GM19455 (cell line): Measurements from ENCODE around the gene PCNX2.

Experiments
- ATAC-seq: cut with Tn5 transposase; IDR thresholded peaks from one replicate; pipeline ENCODE4 v1.9.1; 2021; ENCODE audit not compliant: unreplicated experiment

PCNX2 gene

DNA sequence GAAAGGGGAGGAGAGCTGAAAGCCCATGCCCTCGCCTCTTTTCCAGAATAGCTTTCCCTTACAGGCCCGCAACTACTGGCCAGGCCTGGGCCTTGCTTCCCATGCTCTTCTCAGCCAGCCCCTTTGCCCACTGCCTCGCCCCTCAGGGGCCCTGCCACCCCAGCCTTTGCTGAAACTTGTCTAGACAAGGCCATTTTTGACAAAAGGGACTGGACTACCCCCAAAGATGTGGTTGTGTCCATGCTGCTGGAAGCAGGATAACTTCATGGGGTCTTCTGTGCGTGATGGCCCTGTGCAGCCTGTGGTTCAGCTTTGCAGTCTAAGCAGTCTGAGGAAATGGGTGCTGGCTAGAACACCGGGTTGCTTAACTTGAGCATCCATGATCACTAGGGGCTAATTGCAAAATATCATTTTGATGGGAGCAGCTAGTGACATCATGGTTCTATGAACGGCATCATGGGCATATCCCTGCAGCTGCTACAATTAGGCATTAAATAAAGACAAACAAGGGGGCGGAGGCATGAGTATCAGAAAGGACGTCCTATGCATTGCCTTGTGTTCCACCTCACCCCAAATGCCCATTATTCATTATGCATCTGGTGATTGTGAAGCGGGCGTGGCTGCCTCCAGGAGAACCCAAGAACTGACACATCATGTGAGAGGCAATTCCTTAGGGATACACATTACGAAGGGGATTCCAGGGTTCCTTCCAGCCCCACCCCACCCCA is 308.3 kb downstream of the PCNX2 start:
- no peak for ATAC-seq

DNA sequence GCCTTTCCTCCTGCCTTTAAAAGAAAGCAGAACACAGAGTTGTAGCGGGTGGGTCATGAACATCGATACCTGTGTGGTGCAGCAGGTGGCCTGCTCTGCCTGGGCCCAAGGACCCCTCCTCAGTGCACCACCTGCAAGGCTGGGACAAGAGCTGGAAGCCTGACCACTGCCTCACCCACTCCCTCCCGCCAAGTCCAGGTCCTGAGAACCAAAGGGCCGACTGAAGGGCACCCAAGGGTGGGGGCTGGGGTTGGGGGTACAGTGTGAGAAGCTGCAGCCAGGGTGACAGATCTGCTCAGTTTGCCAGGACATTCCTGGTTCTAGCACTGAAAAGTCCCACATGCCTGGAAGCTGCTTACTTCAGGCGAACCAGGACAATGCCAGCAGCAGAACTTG is 309.0 kb downstream of the PCNX2 start:
- no peak for ATAC-seq

DNA sequence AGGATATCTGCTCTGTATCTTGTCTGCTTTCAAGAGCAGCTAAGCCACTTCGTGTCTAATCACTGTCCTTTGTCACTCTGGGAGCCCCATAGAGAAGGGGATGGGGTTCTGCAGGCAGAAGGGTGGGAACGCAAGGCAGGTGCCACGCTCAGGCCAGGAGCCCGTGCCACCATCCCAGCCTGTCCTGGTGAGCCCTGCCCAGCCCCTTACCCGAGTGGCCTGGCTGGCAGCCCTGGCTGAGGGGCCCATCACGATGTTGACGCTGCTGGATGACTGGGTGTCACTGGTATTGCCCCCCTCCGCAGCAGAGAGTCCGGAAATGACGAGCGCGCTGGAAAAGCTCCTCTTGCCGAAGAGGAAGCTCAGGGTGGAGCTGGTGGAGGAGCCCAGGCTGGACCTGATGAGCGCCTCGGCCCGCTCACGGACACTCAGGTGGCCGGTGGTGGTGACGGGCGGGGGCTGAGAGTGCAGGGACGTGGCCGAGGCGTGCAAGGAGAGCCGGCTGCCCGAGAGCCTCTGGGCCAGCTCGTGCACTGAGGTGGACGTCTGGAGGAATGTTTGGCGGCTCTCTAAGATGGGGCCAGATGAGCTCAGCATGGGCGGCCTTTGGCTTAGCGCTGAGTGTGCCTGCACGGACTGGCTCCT is 309.5 kb downstream of the PCNX2 start:
- no peak for ATAC-seq

DNA sequence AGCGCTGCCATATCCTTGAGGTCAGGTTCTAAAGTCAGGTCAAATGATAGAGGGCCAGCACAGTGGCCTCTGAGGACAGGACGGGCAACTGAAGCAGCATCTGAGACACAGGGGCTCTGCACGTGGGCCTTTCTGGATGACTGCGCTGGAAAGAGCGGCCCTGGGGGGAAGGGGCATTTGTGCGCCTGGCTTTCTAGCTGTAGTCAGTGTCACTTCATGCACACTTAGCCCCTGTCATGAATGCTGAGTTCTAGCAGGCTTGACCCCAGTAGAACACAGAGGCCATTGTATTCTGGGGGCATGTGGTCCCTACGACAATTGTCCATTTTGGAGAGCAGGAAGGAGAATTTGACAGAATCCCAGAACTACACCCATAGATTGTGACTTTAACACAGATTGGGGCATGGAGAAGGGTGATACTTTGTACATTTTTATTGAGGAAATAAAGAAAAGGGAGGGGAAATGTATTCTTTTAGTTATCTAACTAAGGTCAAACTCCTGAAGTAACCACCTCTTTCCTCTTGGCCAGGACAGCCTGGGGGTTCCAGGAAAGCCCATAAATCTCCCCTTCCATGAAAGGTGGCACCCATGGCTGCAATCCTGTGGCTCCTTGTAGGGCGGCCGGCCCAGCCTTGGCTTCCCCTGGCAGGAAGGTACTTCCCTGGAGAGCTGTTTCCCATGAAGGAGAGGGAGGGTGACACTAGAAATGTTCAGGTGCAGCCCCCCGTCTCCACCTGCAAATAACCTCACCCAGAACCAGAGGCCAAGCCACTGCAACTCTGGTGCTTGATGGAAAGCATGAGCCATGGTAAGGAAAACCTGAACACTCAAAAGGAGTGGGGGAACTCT is 310.7 kb downstream of the PCNX2 start:
- no peak for ATAC-seq

DNA sequence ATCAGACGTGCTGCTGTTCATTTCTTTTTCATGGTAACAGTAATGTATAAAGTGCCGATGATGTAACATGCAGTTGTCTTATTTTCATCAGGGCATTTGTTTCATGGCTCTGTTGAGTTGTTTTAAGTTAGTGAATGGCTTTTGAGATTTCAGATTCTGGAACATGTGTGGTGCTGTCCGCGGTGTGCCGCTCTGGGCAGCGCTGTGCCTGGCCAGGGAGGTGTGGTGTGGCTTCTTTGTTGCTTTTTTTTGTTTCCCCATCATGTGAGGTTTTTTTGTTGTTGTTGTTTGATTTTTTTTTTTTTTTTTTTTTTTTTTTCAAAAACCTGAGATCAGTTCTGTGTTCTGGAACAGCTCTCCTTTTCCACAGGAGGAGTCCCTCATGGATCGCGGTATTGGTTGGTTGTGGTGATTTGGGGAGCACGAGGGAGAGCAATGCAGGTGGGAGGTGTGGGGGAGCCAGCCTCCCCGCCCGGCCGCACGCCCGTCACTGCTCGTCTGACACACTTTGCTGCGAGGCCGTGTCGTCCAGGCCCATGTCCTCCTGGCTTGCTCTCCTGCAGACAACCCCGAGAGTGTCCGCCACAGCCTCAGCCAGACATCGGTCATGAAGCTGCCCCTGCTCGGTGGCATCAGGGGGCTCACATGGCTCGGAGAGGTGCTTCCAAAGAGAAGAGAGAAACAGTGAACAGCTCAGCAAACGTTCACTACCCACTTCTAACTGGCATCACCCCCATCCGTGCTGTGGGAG is 311.5 kb downstream of the PCNX2 start:
- no peak for ATAC-seq

DNA sequence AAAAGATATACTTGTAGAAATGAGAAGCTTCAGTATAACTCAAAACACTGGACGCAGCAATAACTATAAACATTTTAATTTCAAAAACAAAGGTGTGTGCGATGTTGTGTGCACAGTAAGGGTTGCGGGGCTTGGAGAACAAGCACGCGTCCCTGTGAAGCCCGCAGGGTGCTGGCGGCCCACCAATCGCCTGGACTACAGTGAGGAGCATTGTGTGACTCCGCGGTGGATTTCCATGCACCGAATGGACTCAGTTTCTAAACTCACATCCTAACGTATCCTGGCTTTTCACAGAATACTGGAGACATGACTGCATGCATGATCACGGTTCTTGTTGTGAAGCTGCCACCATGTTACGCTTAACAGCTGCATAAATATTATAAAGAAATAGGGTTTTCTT is 312.1 kb downstream of the PCNX2 start:
- no peak for ATAC-seq

DNA sequence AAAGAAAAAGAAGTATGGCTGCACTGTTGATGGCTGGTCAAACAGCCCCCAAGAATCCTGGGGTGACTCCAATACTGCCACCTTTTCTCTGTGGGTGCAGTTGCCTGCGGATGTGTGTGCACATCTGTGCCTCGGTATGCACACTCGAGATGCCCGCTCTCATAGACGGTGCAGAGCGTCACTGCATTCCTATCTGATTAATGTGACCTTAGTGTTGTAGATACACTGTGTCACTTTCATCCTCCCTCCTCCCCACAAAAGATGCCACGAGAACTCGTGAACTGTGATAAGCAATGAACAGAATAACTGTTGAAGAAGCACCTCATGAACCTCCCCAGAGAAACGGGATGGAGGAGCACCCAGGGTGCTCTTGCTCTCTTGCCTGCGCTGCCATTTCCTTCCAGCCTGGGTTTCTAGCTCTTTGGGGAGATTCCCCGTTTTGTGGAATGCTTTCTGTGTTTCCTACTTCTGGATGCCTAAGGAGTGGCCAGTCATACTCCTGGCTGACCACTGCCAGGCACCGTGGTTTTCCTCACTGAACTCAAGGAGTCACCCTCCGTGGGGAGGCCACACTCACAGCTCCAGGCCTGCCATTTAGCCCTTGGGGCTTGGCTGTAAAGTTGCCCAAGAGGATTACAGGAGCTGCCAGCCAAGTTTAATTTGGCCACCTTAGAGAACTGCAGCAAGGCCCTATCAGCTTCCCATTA is 313.1 kb downstream of the PCNX2 start:
- no peak for ATAC-seq

DNA sequence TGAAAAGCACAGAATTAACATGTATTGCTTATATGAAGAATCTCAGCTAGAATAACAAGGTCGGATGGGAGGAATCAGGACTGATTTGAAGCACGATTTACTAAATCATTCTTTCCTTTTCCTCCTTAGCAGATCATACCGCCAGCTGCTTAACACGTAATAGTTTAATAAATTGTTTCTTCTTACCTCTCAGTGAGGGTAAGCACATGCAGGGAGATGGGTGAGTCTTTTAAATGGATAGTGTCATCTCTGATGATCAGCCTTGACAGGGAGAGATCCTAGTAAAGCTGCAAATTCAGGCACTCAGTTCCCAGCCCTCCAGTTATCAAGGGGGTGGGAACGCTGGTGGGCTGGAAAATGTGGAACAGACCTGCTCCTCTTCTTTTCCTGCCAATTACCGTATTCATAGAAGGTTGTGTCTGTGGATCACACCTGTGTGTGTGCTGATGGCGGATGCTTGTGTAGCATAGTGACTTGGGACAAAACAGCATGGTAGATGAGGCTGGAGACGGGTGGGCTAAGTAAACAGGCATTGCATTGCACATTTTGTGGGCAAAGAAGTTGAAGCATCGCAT is 314.5 kb downstream of the PCNX2 start:
- ATAC-seq: no peak

DNA sequence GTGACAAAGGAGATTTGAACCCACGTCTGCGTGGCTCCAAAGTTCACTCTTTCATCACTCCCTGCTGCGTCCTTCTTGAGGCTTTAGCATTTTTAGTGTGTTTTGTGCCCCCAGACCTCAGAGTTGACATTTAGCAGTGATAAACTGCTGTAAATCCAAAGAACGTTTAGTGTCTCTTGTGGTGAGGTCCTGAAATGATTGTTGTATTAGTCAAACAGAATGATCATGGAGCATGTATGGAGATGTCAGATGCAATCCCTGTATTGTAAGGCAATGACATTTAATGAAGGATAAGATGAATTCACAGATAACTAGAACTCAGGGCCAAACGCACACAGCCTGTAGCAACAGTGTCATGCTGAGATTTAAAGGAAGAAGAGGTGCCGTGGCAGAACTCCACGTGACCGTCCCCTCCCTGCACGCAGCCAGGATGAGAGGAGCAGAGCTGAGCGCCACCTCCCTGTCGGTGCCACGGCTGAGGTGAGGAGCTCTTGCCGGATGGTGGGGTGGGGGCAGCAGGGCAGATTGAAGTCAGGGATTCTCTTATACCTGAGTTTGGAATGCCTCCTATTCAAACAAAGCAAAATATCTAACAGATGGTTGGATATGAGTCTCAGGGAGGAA is 315.1 kb downstream of the PCNX2 start:
- ATAC-seq: no peak

DNA sequence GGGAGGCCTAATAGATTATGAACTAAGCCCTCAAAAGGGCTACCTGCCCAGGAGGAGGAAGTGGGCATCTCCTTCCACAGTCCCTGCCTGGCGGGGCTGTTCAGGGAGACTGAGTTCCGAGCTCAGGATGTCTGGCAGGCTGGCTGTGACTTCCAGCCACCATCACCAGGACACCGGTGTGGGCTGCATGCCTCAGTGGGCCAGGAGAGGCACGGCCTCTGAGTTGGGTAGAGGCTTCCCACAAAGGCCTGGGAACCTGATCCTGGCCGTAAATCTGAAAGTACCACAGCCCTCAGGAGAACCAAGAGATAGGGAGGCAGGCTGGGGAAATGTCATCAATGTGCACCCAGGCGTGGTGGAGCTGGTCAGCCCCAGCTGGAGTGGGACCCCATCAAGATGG is 316.0 kb downstream of the PCNX2 start:
- no peak for ATAC-seq

DNA sequence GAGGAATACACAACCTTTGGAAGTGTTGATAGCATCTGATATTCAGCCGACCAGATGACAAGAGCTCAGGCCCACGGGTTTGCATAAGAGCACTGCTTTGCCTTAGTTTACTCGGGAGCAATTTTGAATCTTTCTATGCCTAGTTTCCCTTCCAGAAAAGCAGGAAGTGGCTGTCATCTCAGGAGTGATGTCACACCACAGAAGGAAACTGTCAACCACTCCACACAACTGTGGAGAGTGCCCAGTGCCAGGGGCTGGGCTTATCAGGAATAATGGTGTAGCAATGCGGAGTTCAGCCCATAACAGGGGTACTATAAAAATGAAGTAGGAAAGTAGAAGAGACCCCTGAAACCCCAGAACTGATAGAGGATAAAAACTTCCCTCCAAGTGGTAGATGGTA is 316.7 kb downstream of the PCNX2 start:
- ATAC-seq: no peak

DNA sequence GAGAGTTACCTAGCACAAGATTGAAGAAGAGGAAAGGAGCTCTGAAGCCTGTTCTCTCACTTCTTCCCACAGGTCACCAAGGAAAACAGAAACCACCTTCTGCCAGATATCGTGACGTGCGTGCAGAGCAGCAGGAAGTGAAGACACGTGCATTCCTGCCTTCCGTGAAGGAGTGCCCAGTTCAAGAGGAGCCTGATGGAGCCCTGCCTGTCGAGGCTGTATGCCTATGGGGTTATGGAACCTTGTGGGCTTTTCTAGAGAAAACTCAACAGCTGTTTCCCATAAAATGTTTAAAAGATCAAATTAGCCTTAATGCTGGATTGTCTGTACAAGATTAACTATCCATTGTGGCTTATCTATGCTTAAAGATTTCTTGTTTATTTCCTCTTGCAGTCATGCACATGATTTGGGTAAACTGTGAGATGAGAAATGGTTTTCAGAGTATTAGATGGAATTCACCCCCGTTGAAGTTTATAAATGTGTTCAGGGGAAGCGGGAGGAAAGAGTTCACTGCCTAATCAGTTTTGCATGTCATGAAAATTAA is 317.4 kb downstream of the PCNX2 start:
- no peak for ATAC-seq

DNA sequence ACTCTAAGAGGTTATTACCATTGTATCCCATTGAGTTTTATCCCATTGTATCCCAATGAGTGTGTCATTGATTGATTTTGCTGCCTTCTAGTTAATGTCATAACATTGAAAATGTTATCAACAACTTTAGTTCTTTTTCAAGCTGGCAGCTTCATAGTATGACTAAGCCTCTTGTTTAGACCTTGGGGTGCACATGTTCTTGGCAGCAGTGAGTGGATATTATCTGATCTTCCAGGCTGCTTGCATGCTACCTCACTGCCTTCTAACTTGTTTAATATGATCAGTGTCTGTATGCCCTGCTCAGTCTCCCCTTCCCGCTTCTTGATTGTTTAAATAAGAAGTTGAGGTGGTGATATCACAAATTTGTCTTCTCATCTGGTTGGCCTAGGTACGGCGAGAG is 320.6 kb downstream of the PCNX2 start:
- ATAC-seq: no peak

DNA sequence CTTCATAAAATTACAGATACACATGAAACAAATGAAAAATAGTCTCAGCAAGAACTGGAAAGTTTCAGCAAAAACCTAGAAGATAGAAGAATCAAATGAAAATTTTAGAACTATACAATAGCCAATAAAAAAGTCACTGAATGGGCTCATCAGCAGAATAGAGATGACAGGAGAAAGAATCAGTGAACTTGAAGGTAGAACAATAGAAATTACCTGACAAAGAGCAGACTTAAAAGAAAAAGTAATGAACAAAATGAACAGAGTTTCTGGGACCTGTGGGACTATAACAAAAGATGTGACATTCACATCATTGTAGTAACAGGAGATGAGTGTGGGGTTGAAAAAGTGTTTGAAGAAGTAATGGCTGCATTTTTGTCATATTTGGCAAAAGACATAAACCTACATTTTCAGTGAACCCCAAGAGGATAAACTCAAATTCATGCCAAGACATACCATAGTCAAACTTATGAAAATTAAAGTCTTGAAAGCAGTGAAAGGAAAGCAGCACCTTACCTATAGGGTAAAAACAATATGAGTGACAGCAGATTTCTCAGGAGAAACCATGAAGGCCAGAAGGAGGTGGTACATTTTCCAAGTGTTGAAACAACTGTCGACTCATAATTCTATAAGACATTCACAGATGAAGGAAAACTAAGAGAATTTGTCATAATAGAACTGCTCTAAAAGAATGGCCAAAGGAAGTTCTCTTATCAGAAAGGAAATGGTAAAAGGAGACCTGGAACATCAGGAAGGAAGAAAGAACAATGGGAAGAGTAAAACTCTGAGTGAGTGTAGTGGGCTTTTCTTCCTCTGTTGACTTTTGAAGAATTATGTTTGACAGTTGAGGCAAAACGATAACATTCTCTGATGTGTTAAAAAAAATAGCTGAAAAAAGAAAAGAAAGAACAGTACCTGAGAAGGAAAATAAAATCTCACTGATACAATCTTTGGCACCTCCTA is 321.6 kb downstream of the PCNX2 start:
- ATAC-seq: no peak

DNA sequence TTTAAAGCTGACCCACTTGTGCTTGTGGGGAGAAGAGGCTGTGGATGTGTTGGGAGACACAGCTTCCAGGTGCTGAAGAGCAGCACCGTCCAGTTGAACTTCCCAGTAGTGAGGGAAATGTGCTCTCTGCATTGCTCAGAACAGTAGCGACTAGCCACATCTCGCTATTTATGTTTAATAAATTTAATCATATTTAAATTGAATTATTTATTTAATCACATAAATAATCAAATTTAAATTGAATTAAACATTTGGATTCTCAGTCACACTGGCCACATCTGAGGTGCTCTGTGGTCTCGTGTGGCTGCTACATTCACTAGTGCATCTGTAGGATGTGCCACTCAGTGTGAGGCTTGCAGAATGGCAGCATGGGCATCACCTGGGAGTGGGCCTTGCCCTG is 325.0 kb downstream of the PCNX2 start:
- no peak for ATAC-seq

DNA sequence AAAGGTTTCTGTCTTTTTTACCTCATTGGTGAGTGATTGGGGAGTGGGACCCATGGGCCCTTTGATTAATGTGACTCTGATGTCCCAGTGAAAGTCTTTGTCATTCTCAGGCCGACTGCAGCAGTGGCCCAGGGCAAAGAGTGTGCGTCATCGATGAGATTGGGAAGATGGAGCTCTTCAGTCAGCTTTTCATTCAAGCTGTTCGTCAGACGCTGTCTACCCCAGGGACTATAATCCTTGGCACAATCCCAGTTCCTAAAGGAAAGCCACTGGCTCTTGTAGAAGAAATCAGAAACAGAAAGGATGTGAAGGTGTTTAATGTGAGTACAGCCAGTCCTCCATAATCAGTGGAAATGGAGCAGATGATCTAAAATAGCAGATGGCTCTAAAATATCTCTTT is 325.7 kb downstream of the PCNX2 start:
- ATAC-seq: no peak

DNA sequence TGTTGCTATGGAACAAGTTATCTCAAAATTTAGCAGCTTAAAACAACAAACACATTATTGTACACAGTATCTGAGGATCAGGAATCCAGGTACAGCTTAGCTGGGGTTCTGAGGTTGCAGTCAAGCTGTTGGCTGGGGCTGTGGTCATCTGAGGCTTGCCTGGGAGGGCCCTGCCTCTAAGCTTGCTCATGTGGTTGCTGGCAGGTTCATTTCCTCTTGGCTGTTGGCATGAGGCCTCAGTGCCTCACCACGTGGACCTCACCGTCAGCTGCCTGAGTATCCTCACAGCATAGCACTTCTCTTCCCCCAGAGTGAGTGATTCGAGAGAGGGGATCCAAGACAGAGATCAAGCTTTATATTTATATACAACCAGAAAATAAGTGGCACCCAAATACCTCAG is 326.6 kb downstream of the PCNX2 start:
- ATAC-seq: no peak

DNA sequence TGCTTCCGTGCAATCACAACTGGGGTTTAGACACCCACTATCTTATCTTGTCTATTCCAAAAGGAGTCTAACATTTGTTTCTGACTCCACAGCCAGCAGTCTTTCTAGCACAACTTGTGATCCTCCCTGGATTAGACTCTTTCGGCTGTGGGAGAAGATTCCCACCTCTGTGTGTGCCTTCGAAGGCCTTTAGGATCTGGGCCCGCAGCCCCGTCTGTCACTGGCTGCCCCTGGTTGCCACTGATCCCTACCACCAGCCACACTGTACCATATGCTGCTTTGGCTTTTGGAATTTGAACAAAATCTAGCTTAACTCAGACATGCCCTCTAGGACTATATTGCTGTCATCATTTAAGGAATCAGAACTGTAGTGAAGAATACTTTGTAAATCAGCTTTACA is 327.1 kb downstream of the PCNX2 start:
- ATAC-seq: no peak

DNA sequence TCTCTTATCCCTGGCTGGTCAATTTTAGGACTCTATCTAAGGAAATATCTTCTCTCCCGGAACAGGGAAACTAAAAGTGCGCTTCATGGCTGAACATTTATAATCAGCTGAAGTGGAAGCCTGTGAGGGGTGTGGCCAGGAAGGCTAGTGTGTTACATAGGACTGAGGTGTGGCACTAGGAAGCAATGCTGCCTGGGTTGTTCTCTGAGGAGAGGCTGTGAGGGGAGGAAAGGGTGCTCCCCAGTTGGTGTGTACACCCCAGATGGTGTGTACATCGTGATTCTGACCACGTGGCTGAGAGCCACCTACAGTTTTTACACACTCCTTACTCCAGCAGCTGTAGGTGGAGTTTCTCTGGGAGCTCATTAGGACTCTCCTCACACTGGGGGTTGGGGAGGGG is 328.9 kb downstream of the PCNX2 start:
- ATAC-seq: no peak
